Hepatic stellate cell (primary cell): ENCODE results near the gene FAM98C.
A peak's percentile ranks its signal among the peaks of the same experiment; 100 is the strongest.
"Not testable (repeated sequence)": the region's sequence is repeated elsewhere in the genome, so short reads cannot be mapped to it uniquely, and the experiment has no call there.

Experiments
- DNase-seq: peaks from one replicate; pipeline ENCODE4 v3.0.0; 2011; ENCODE audit warnings: low spot score

Gene FAM98C

GRCh38 chr19:38427035-38427677, 24.3 kb downstream of the FAM98C start:
- DNase-seq: not testable (repeated sequence)

GRCh38 chr19:38429055-38429810, 26.3 kb downstream of the FAM98C start:
- no peak for DNase-seq

- DNase-seq: no peak
Observed at GRCh38 chr19:38429811-38430156, 26.9 kb downstream of the FAM98C start.

GRCh38 chr19:38430931-38431330, 28.0 kb downstream of the FAM98C start:
- no peak for DNase-seq

- peak; percentile 71 for DNase-seq
Observed at GRCh38 chr19:38433268-38433733, 30.4 kb downstream of the FAM98C start, which contains the start of gene RYR1. Gene RYR1 (plus strand): TSS chr19:38433691. CDS start chr19:38433830, 139 bp downstream.

GRCh38 chr19:38434549-38435051, 31.7 kb downstream of the FAM98C start:
- DNase-seq: no peak

GRCh38 chr19:38437295-38437694, 34.4 kb downstream of the FAM98C start:
- no peak for DNase-seq

GRCh38 chr19:38437917-38438316, 35.0 kb downstream of the FAM98C start:
- DNase-seq: no peak

GRCh38 chr19:38440592-38440991, 37.7 kb downstream of the FAM98C start:
- DNase-seq: no peak

- no peak for DNase-seq
Observed at GRCh38 chr19:38441657-38442348, 38.9 kb downstream of the FAM98C start.

- DNase-seq: no peak
Observed at GRCh38 chr19:38442736-38443135, 39.8 kb downstream of the FAM98C start.

- DNase-seq: no peak
Observed at GRCh38 chr19:38443458-38443999, 40.6 kb downstream of the FAM98C start.

- no peak for DNase-seq
Observed at GRCh38 chr19:38444026-38444425, 41.1 kb downstream of the FAM98C start.

GRCh38 chr19:38445362-38445761, 42.5 kb downstream of the FAM98C start:
- DNase-seq: no peak

GRCh38 chr19:38448225-38448624, 45.3 kb downstream of the FAM98C start:
- no peak for DNase-seq

GRCh38 chr19:38449518-38449917, 46.6 kb downstream of the FAM98C start:
- DNase-seq: no peak

GRCh38 chr19:38451036-38451435, 48.1 kb downstream of the FAM98C start:
- no peak for DNase-seq

- DNase-seq: no peak
Observed at GRCh38 chr19:38451629-38452028, 48.7 kb downstream of the FAM98C start.

GRCh38 chr19:38452430-38453366, 49.8 kb downstream of the FAM98C start:
- no peak for DNase-seq

- no peak for DNase-seq
Observed at GRCh38 chr19:38453596-38453995, 50.7 kb downstream of the FAM98C start.

GRCh38 chr19:38455031-38455430, 52.1 kb downstream of the FAM98C start:
- no peak for DNase-seq
